Cardiac fibroblast (primary cell): Measurements from ENCODE around the gene RIPK4.

Experiments
- DNase-seq, 2 donors: peaks; one replicate each; pipeline versions ENCODE4 v3.0.0 to v3.0.0-alpha.2; 2010; ENCODE audit warnings: low read depth in 2 of 2
- H3K4me3 ChIP-seq, 2 donors: replicated peaks in 1 of 2; 1 replicate in 1 of 2; 2 replicates in 1 of 2; pipeline ENCODE4 v1.5.1; 2011; ENCODE audit warnings: low read depth in 2 of 2, low read length in 2 of 2, mild to moderate bottlenecking in 2 of 2, moderate library complexity in 1 of 2
- CTCF ChIP-seq: IDR thresholded peaks from one replicate; pipeline ENCODE4 v1.5.1; 2011; ENCODE audit warnings: low read depth, mild to moderate bottlenecking, low read length, inconsistent platforms

The RIPK4 gene

GRCh38 chr21:41769933-41770332 is 3.1 kb upstream of the RIPK4 start:
- no peak for DNase-seq
- TF ChIP-seq CTCF, result no peak
- H3K4me3 ChIP-seq, result no peak overlapping the region

GRCh38 chr21:41769521-41769920 is 2.7 kb upstream of the RIPK4 start:
- no peak for TF ChIP-seq CTCF
- no peak for DNase-seq

GRCh38 chr21:41769111-41769510 is 2.3 kb upstream of the RIPK4 start:
- DNase-seq, result no peak
- TF ChIP-seq CTCF, result no peak
- H3K4me3 ChIP-seq, result peak overlapping the region; percentile 25

More at GRCh38 chr21:41769521-41769920, 2.7 kb upstream of the RIPK4 start:
- no peak overlapping the region for H3K4me3 ChIP-seq

GRCh38 chr21:41768437-41769042 is 1.7 kb upstream of the RIPK4 start:
- peak overlapping the region; percentile 25 for H3K4me3 ChIP-seq
- peak; percentile 61 to 70 for DNase-seq
- TF ChIP-seq CTCF, result peak; percentile 39

GRCh38 chr21:41767606-41768436 is 969 bp upstream of the RIPK4 start:
- peak; percentile 21 to 25 for DNase-seq
- H3K4me3 ChIP-seq, result peak overlapping the region; percentile 11 to 36
- no peak for TF ChIP-seq CTCF

- no peak for TF ChIP-seq CTCF
- no peak for DNase-seq
- peak overlapping the region; percentile 46 to 48 for H3K4me3 ChIP-seq
These were observed 624 bp downstream of the RIPK4 start for GRCh38 chr21:41765973-41766882.
